Nucleus accumbens (tissue), 56 donors: ENCODE measurements around the gene EFNB3.

Source experiments
- DNase-seq, 56 donors: peaks; one replicate each; lab custom pipeline; 2025; lab: John Stamatoyannopoulos, UW

EFNB3 gene

GRCh38 chr17:7697828-7698588, 7.0 kb upstream of the EFNB3 start:
- no peak for DNase-seq

- DNase-seq, result no peak
Measured at GRCh38 chr17:7700510-7700909, 4.5 kb upstream of the EFNB3 start.

- no peak for DNase-seq
Measured at GRCh38 chr17:7701681-7702080, 3.3 kb upstream of the EFNB3 start.

- DNase-seq, result no peak
Measured at GRCh38 chr17:7702776-7703175, 2.2 kb upstream of the EFNB3 start.

- DNase-seq, result peak in 41 of 56 donors; percentile 8 to 87 (median 59)
Measured at GRCh38 chr17:7703584-7704479, 1.2 kb upstream of the EFNB3 start.

GRCh38 chr17:7705269-7706255, 560 bp downstream of the EFNB3 start:
- peak in 3 of 56 donors; percentile 21 to 55 (median 27) for DNase-seq

GRCh38 chr17:7706631-7707354, 1.8 kb downstream of the EFNB3 start:
- no peak for DNase-seq

GRCh38 chr17:7707446-7707845, 2.4 kb downstream of the EFNB3 start:
- peak in 17 of 56 donors; percentile 3 to 70 (median 26) for DNase-seq

- DNase-seq, result no peak
Measured at GRCh38 chr17:7707858-7708750, 3.1 kb downstream of the EFNB3 start.

GRCh38 chr17:7709031-7709430, 4.0 kb downstream of the EFNB3 start:
- DNase-seq, result no peak

- no peak for DNase-seq
Measured at GRCh38 chr17:7710301-7710700, 5.3 kb downstream of the EFNB3 start.

GRCh38 chr17:7711051-7711755, 6.2 kb downstream of the EFNB3 start:
- DNase-seq, result no peak

GRCh38 chr17:7712111-7712771, 7.2 kb downstream of the EFNB3 start:
- DNase-seq, result peak in 8 of 56 donors; percentile 5 to 49 (median 16)

GRCh38 chr17:7713782-7714181, 8.8 kb downstream of the EFNB3 start:
- no peak for DNase-seq

GRCh38 chr17:7714721-7715594, 10.0 kb downstream of the EFNB3 start:
- no peak for DNase-seq
